K562 (cell line): ENCODE results near the gene IL11. TPM values are rescaled to one million over a fixed set of nuclear protein-coding genes. Genes with fewer than 3 reads are reported as not detected.
A peak's percentile ranks its signal among the peaks of the same experiment; 100 is the strongest.

Experiments used
- AFF4 ChIP-seq: sonication (generic); formaldehyde crosslinking; IDR thresholded peaks from 2 replicates; pipeline ENCODE4 v1.8.0; 2023; ENCODE audit warnings: mild to moderate bottlenecking, missing genetic modification reagents
- EGR1 ChIP-seq: fragments of 450-650 bp; conservative IDR thresholded peaks from 2 replicates; pipeline ENCODE4 v1.6.1; 2017; ENCODE audit warnings: mild to moderate bottlenecking
- HDAC6 ChIP-seq: IDR thresholded peaks from 2 replicates; pipeline ENCODE4 v1.6.1; 2012; ENCODE audit warnings: low read depth, mild to moderate bottlenecking, control low read depth, inconsistent platforms, low read length, moderate library complexity
- HSF4 ChIP-seq: fragments of 250-450 bp; sonication (Bioruptor Pico); IDR thresholded peaks from 2 replicates; pipeline ENCODE4 v2.1.2; 2022; ENCODE audit warnings: mild to moderate bottlenecking, moderate library complexity, borderline replicate concordance
- JUND ChIP-seq, 2 experiments: IDR thresholded peaks; 2 replicates in 1 of 2; 3 replicates in 1 of 2; pipeline ENCODE4 v1.6.1; 2011; ENCODE audit warnings: borderline replicate concordance in 2 of 2, low read depth in 2 of 2, low read length in 2 of 2, improper control_type of control experiment in 1 of 2, missing biosample characterization in 1 of 2, missing genetic modification characterization in 1 of 2, missing genetic modification reagents in 1 of 2
- KAT8 ChIP-seq: fragments of 450-650 bp; IDR thresholded peaks from 2 replicates; pipeline ENCODE4 v1.6.1; 2016; ENCODE audit warnings: low read depth, mild to moderate bottlenecking
- LEF1 ChIP-seq: fragments of 450-650 bp; IDR thresholded peaks from 2 replicates; pipeline ENCODE4 v1.6.1; 2016; ENCODE audit warnings: mild to moderate bottlenecking
- MCM5 ChIP-seq: fragments of 450-650 bp; IDR thresholded peaks from 2 replicates; pipeline ENCODE4 v1.6.1; 2016; ENCODE audit warnings: low read depth
- MECOM ChIP-seq: fragments of 250-450 bp; sonication (Bioruptor Pico); IDR thresholded peaks from 2 replicates; pipeline ENCODE4 v1.8.0; 2022; ENCODE audit warnings: inconsistent platforms
- NR4A1 ChIP-seq, 2 experiments: fragments of 250-450 bp in 1 of 2; fragments of 450-650 bp in 1 of 2; sonication (Bioruptor Pico) in 1 of 2; IDR thresholded peaks; 2 replicates each; pipeline versions ENCODE4 v1.4.0 to v1.6.1; 2016 to 2020; ENCODE audit warnings: mild to moderate bottlenecking in 2 of 2, missing compliant biosample characterization in 1 of 2, missing genetic modification characterization in 1 of 2, moderate library complexity in 1 of 2
- PKNOX1 ChIP-seq: fragments of 450-650 bp; IDR thresholded peaks from 2 replicates; pipeline ENCODE4 v1.6.1; 2016
- SRSF7 ChIP-seq: fragments of 200-400 bp; formaldehyde crosslinking; optimal IDR thresholded peaks from 2 replicates; pipeline ENCODE3; 2017; ENCODE audit warnings: mild to moderate bottlenecking, low read depth, low read length
- ZBTB7A ChIP-seq: IDR thresholded peaks from 2 replicates; pipeline ENCODE4 v1.6.1; 2011; ENCODE audit warnings: low read depth, mild to moderate bottlenecking, low read length, moderate library complexity, borderline replicate concordance; ENCODE audit not compliant: control insufficient read depth
- ZNF146 ChIP-seq: IDR thresholded peaks from one replicate; pipeline ENCODE4 v1.6.1; 2018; ENCODE audit warnings: missing compliant biosample characterization; ENCODE audit not compliant: unreplicated experiment
- ZNF175 ChIP-seq: fragments of 200-800 bp; sonication (Bioruptor generic); IDR thresholded peaks from 2 replicates; pipeline ENCODE4 v1.6.1; 2016; ENCODE audit warnings: low read depth, mild to moderate bottlenecking, missing genetic modification characterization, missing compliant biosample characterization
- ZNF224 ChIP-seq: sonication (generic); formaldehyde crosslinking; IDR thresholded peaks from 2 replicates; pipeline ENCODE4 v1.8.0; 2022; ENCODE audit warnings: mild to moderate bottlenecking, missing genetic modification reagents
- ZNF324 ChIP-seq: fragments of 250-450 bp; sonication (Bioruptor Pico); IDR thresholded peaks from 2 replicates; pipeline ENCODE4 v1.4.0; 2020; ENCODE audit warnings: mild to moderate bottlenecking
- polyA plus RNA-seq, 8 experiments: library from polyadenylated mRNA; depleted of rRNA in 4 of 8; stranded (reverse) in 5 of 8; unstranded in 3 of 8; fragments of >200 nt; fragmentation: Nextera tagmentation in 2 of 8; fragmentation: Illumina TruSeq in 1 of 8; extraction: Ambion mirVana in 2 of 8; extraction: Trizol in 1 of 8; gene quantifications; 2 replicates each; pipeline versions ENCODE4 v1.2.1 to v1.2.3, GENCODE V29; 2011 to 2014; ENCODE audit warnings: inconsistent platforms in 1 of 8, missing spikeins in 1 of 8
- total RNA-seq, 7 experiments: library from RNA; depleted of rRNA in 6 of 7; stranded (reverse); fragments of >200 nt in 6 of 7; fragmentation: Illumina TruSeq in 2 of 7; extraction: Trizol in 2 of 7; gene quantifications; 2 replicates each; pipeline versions ENCODE4 v1.2.1 to v1.2.3, GENCODE V29; 2011 to 2021; ENCODE audit warnings: low replicate concordance in 1 of 7
- TF ChIP-seq, protein P1 (sequence below): fragments of 450-650 bp; IDR thresholded peaks from 2 replicates; pipeline ENCODE4 v1.6.1; 2014; ENCODE audit warnings: low read depth, mild to moderate bottlenecking, moderate library complexity, borderline replicate concordance
- TF ChIP-seq, protein P2 (sequence below): sonication (generic); formaldehyde crosslinking; IDR thresholded peaks from 2 replicates; pipeline ENCODE4 v1.8.0; 2022; ENCODE audit warnings: missing genetic modification reagents, mild to moderate bottlenecking, borderline replicate concordance

IL11 gene
- total and polyA plus RNA-seq, 9 of the 15 experiments (the other 6 are each of a cell fraction or from before 2014, with no cell fraction given) = 0.04 to 0.42 (median 0.06) TPM; not detected in 6

DNA sequence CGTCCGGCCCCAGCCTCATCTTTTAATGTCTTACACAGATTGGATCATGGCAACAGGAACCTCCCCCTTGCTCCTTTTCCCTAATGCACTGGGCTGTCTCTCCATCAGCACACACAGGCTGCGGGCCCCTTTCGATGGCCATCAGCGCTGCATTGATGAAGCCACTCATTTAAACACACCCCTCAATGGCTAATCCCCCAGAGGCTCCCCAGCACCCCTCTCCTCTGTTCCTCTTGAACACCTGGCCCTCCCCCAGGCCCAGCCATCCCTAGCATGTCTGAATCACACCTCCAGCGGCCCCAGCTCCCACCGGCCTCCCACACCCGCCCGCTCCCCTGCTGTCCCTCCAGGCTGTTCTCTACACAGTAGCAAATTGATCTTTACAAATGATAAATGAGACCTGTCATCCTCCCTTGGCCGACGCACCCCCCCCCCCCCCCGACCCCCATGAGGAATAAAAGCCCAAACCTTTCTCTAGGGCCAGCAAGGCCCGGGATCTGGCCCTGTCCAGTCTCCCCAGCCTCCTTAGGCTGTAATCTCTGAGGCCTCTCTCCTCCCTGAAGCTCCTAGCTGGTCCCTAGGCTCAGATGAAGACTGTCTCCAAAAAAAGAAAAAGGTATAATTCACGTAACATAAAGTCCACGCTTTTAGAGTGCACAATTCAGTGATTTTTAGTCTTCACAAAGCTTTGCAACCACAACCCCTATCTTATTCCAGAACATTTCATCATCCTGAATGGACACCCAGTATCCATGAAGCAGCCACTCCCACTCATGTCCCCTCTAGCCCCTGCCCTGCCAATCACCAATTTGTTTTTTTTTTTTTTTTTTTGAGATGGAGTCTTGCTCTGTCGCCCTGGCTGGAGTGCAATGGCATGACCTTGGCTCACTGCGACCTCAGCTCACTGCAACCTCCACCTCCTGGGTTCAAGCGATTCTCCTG is 22.8 kb upstream of the IL11 start (continued):
- TF ChIP-seq HSF4 (CRISPR knock-in tag) (no peak), EGR1 (0 out of 2 replicates have a peak, but pooled peaks have one; percentile 30), JUND (IDR thresholded peaks at IDR 0.05; ENCODE audit: borderline replicate concordance, low read depth, low read length) (no peak), JUND (tag; IDR thresholded peaks at IDR 0.05; ENCODE audit: borderline replicate concordance, low read depth, low read length) (no peak), ZNF324 (CRISPR knock-in tag) (no peak), MECOM (CRISPR knock-in tag) (no peak), NR4A1 (CRISPR knock-in tag; IDR thresholded peaks at IDR 0.05) (no peak), NR4A1 (tag; IDR thresholded peaks at IDR 0.05) (no peak), MCM5 (no peak), LEF1 (no peak), ZNF146 (CRISPR knock-in tag) (no peak), AFF4 (CRISPR knock-in tag) (no peak), ZNF224 (CRISPR knock-in tag) (no peak), ZBTB7A (0 out of 2 replicates have a peak, but pooled peaks have one; percentile 18), ZNF175 (0 out of 2 replicates have a peak, but pooled peaks have one; percentile 35), HDAC6 (no peak), KAT8 (no peak), PKNOX1 (peak; percentile 86), SRSF7 (no peak)
- TF ChIP-seq, protein P1, sequence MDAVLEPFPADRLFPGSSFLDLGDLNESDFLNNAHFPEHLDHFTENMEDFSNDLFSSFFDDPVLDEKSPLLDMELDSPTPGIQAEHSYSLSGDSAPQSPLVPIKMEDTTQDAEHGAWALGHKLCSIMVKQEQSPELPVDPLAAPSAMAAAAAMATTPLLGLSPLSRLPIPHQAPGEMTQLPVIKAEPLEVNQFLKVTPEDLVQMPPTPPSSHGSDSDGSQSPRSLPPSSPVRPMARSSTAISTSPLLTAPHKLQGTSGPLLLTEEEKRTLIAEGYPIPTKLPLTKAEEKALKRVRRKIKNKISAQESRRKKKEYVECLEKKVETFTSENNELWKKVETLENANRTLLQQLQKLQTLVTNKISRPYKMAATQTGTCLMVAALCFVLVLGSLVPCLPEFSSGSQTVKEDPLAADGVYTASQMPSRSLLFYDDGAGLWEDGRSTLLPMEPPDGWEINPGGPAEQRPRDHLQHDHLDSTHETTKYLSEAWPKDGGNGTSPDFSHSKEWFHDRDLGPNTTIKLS = no peak
- TF ChIP-seq, protein P2, sequence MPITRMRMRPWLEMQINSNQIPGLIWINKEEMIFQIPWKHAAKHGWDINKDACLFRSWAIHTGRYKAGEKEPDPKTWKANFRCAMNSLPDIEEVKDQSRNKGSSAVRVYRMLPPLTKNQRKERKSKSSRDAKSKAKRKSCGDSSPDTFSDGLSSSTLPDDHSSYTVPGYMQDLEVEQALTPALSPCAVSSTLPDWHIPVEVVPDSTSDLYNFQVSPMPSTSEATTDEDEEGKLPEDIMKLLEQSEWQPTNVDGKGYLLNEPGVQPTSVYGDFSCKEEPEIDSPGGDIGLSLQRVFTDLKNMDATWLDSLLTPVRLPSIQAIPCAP = no peak
- TF ChIP-seq, all 486 proteins: peak for 6
